ENCODE results near the gene AP1B1. TPM values are rescaled to one million over a fixed set of nuclear protein-coding genes. Genes with fewer than 3 reads are reported as not detected.
"Not testable (repeated sequence)": the region's sequence is repeated elsewhere in the genome, so short reads cannot be mapped to it uniquely, and the experiment has no call there.

Gene AP1B1
- total RNA-seq, 4 donors from 2014 or later = 55.6 to 97.0 (median 89.4) TPM

GRCh38 chr22:29427176-29427760, 38.9 kb upstream of the AP1B1 start:
- TF ChIP-seq POLR2A (IDR thresholded peaks at IDR 0.05) = no peak
- TF ChIP-seq POLR2AphosphoS5 (IDR thresholded peaks at IDR 0.05) = no peak
- no peak for TF ChIP-seq CTCF (IDR thresholded peaks at IDR 0.05)
- TF ChIP-seq EP300 (IDR thresholded peaks at IDR 0.05) = no peak
- no peak overlapping the region for H3K27ac ChIP-seq
- H3K36me3 ChIP-seq = no peaks in the 10 kb centered on the region
- H3K9me3 ChIP-seq = no peaks in the 10 kb centered on the region
- no peak for DNase-seq (ENCODE audit: low spot score in 2 of 2)
- WGBS = 79% methylated on average over 2 of the region's 2 CpGs
- H3K27me3 ChIP-seq = peaks cover 12% of the 10 kb centered on the region
- H3K4me3 ChIP-seq = no peak overlapping the region
- no peaks in the 10 kb centered on the region for H3K4me1 ChIP-seq

GRCh38 chr22:29426476-29426875, 38.1 kb upstream of the AP1B1 start:
- Histone ChIP-seq H3K4me1 (no peaks in the 10 kb centered on the region), H3K9me3 (no peaks in the 10 kb centered on the region), H3K27ac (no peak overlapping the region), H3K27me3 (peaks cover 6% of the 10 kb centered on the region), H3K4me3 (no peak overlapping the region), H3K36me3 (no peaks in the 10 kb centered on the region)
- 90% methylated on average over 7 of the region's 7 CpGs for WGBS
- TF ChIP-seq EP300 (IDR thresholded peaks at IDR 0.05) (no peak), POLR2A (IDR thresholded peaks at IDR 0.05) (no peak), POLR2AphosphoS5 (IDR thresholded peaks at IDR 0.05) (no peak), CTCF (IDR thresholded peaks at IDR 0.05) (no peak)
- DNase-seq (ENCODE audit: low spot score in 2 of 2) = no peak

GRCh38 chr22:29418704-29419103, 30.3 kb upstream of the AP1B1 start:
- not testable (repeated sequence) for H3K4me1 ChIP-seq; H3K27me3 ChIP-seq; H3K36me3 ChIP-seq; H3K27ac ChIP-seq; H3K4me3 ChIP-seq; H3K9me3 ChIP-seq; DNase-seq (ENCODE audit: low spot score in 2 of 2)
- WGBS = 74% methylated on average over 5 of the region's 5 CpGs

- 42% methylated on average over 22 of the region's 23 CpGs for WGBS
- not testable (repeated sequence) for H3K36me3 ChIP-seq; DNase-seq (ENCODE audit: low spot score in 2 of 2); H3K4me1 ChIP-seq; H3K27me3 ChIP-seq; H3K27ac ChIP-seq; H3K9me3 ChIP-seq
- peak overlapping the region; percentile 43 for H3K4me3 ChIP-seq
Observed at GRCh38 chr22:29414951-29415591, 26.7 kb upstream of the AP1B1 start.

- not testable (repeated sequence) for H3K27ac ChIP-seq; H3K9me3 ChIP-seq; H3K27me3 ChIP-seq; DNase-seq (ENCODE audit: low spot score in 2 of 2); H3K4me1 ChIP-seq; H3K36me3 ChIP-seq; H3K4me3 ChIP-seq
- 57% methylated on average over 4 of the region's 4 CpGs for WGBS
- TF ChIP-seq CTCF (IDR thresholded peaks at IDR 0.05) = peak in 1 of 2 donors; percentile 9
Observed at GRCh38 chr22:29412772-29413171, 24.4 kb upstream of the AP1B1 start.

GRCh38 chr22:29411569-29412211, 23.3 kb upstream of the AP1B1 start:
- not testable (repeated sequence) for H3K27ac ChIP-seq; H3K4me3 ChIP-seq; H3K9me3 ChIP-seq; DNase-seq (ENCODE audit: low spot score in 2 of 2); H3K36me3 ChIP-seq; H3K27me3 ChIP-seq; H3K4me1 ChIP-seq
- WGBS = 73% methylated on average over 3 of the region's 4 CpGs

GRCh38 chr22:29408940-29409339, 20.6 kb upstream of the AP1B1 start:
- no peak for DNase-seq (ENCODE audit: low spot score in 2 of 2)
- no peak overlapping the region for H3K27ac ChIP-seq
- no peaks in the 10 kb centered on the region for H3K36me3 ChIP-seq
- no peaks in the 10 kb centered on the region for H3K4me1 ChIP-seq
- TF ChIP-seq POLR2A (IDR thresholded peaks at IDR 0.05) = no peak
- no peak for TF ChIP-seq CTCF (IDR thresholded peaks at IDR 0.05)
- TF ChIP-seq EP300 (IDR thresholded peaks at IDR 0.05) = no peak
- TF ChIP-seq POLR2AphosphoS5 (IDR thresholded peaks at IDR 0.05) = no peak
- no peak overlapping the region for H3K4me3 ChIP-seq
- 48% methylated on average over 6 of the region's 6 CpGs for WGBS
- no peaks in the 10 kb centered on the region for H3K9me3 ChIP-seq
- no peaks in the 10 kb centered on the region for H3K27me3 ChIP-seq

GRCh38 chr22:29401538-29401937, 13.2 kb upstream of the AP1B1 start:
- not testable (repeated sequence) for H3K27ac ChIP-seq; H3K4me3 ChIP-seq; H3K9me3 ChIP-seq; H3K36me3 ChIP-seq; H3K27me3 ChIP-seq; DNase-seq (ENCODE audit: low spot score in 2 of 2); H3K4me1 ChIP-seq
- WGBS = 77% methylated on average over 6 of the region's 6 CpGs

Measured in suprapubic skin (tissue), 4 donors.